ENCODE results near the gene FBXO10. TPM values are rescaled to one million over a fixed set of nuclear protein-coding genes. Genes with fewer than 3 reads are reported as not detected.

The FBXO10 gene
- total RNA-seq, 1 donor from 2014 or later = 13.2 TPM

- no peak for TF ChIP-seq CTCF (IDR thresholded peaks at IDR 0.05; ENCODE audit: insufficient read depth, low read length, poor library complexity, severe bottlenecking)
- H3K4me3 ChIP-seq (ENCODE audit: low read depth, low read length) = no peak overlapping the region
- no peak for DNase-seq (ENCODE audit: low read depth)
- H3K27me3 ChIP-seq (ENCODE audit: control insufficient read depth, insufficient read depth, low read length) = no peaks in the 10 kb centered on the region
- peaks cover 2% of the 10 kb centered on the region for H3K36me3 ChIP-seq (ENCODE audit: control insufficient read depth, insufficient read depth, low read length)
Observed at GRCh38 chr9:37534901-37535300, 41.3 kb downstream of the FBXO10 start.

- H3K36me3 ChIP-seq (ENCODE audit: control insufficient read depth, insufficient read depth, low read length) = peaks cover 2% of the 10 kb centered on the region
- no peak overlapping the region for H3K4me3 ChIP-seq (ENCODE audit: low read depth, low read length)
- H3K27me3 ChIP-seq (ENCODE audit: control insufficient read depth, insufficient read depth, low read length) = no peaks in the 10 kb centered on the region
- DNase-seq (ENCODE audit: low read depth) = no peak
- no peak for TF ChIP-seq CTCF (IDR thresholded peaks at IDR 0.05; ENCODE audit: insufficient read depth, low read length, poor library complexity, severe bottlenecking)
Observed at GRCh38 chr9:37534412-37534811, 41.8 kb downstream of the FBXO10 start.

DNA sequence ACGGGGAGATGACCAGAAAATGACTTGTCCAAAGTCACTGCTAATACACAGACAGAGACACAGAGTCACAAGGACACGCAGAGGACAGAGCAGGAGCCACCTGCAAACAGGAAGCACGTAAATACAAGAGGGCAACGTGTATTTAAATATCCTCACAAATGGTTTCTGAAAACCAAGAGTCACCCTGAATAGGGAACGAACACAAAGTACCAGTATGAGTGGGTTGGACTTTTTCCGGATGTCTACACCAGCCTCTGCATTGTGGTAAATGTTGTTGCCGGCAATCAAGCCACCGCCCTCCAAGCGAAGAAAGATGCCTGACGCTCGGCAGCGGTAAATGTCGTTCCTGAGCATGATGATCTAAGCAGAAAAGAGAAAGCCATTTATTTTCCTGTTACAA lies 44.5 kb downstream of the FBXO10 start:
- no peak overlapping the region for H3K4me3 ChIP-seq (ENCODE audit: low read depth, low read length)
- no peaks in the 10 kb centered on the region for H3K36me3 ChIP-seq (ENCODE audit: control insufficient read depth, insufficient read depth, low read length)
- no peak for TF ChIP-seq CTCF (IDR thresholded peaks at IDR 0.05; ENCODE audit: insufficient read depth, low read length, poor library complexity, severe bottlenecking)
- no peak for DNase-seq (ENCODE audit: low read depth)
- no peaks in the 10 kb centered on the region for H3K27me3 ChIP-seq (ENCODE audit: control insufficient read depth, insufficient read depth, low read length)

GRCh38 chr9:37528652-37529471 lies 47.3 kb downstream of the FBXO10 start:
- Histone ChIP-seq H3K36me3 (ENCODE audit: control insufficient read depth, insufficient read depth, low read length) (no peaks in the 10 kb centered on the region), H3K27me3 (ENCODE audit: control insufficient read depth, insufficient read depth, low read length) (no peaks in the 10 kb centered on the region), H3K4me3 (ENCODE audit: low read depth, low read length) (no peak overlapping the region)
- TF ChIP-seq CTCF (IDR thresholded peaks at IDR 0.05; ENCODE audit: insufficient read depth, low read length, poor library complexity, severe bottlenecking) = no peak
- peak; percentile 77 for DNase-seq (ENCODE audit: low read depth)

DNA sequence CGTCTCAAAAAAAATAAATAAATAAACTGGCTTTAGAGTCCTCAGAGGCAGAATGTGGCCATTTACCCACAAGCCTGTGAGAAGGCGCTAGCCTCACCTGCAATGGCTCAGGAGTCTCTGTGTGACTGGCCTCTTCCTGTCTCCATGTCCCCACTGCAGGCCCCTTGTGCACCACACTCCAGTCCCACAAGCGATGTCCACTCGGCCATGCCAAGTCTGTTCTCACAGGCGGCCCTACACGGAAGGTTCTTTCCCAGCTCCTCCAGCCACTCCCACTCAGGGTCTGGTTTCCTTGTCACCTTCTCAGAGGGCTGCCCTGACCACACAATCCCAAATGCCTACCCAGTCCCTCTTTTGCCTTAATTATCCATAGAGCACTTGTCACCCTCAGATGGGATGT lies 52.3 kb downstream of the FBXO10 start:
- TF ChIP-seq CTCF (IDR thresholded peaks at IDR 0.05; ENCODE audit: insufficient read depth, low read length, poor library complexity, severe bottlenecking) = no peak
- no peaks in the 10 kb centered on the region for H3K36me3 ChIP-seq (ENCODE audit: control insufficient read depth, insufficient read depth, low read length)
- DNase-seq (ENCODE audit: low read depth) = no peak

GRCh38 chr9:37522971-37523370 lies 53.2 kb downstream of the FBXO10 start:
- H3K36me3 ChIP-seq (ENCODE audit: control insufficient read depth, insufficient read depth, low read length) = no peaks in the 10 kb centered on the region
- TF ChIP-seq CTCF (IDR thresholded peaks at IDR 0.05; ENCODE audit: insufficient read depth, low read length, poor library complexity, severe bottlenecking) = no peak
- no peak for DNase-seq (ENCODE audit: low read depth)
- no peaks in the 10 kb centered on the region for H3K27me3 ChIP-seq (ENCODE audit: control insufficient read depth, insufficient read depth, low read length)
- no peak overlapping the region for H3K4me3 ChIP-seq (ENCODE audit: low read depth, low read length)

More for the DNA sequence above, 52.3 kb downstream of the FBXO10 start:
- Histone ChIP-seq H3K4me3 (ENCODE audit: low read depth, low read length) (no peak overlapping the region), H3K27me3 (ENCODE audit: control insufficient read depth, insufficient read depth, low read length) (no peaks in the 10 kb centered on the region)
